GM21360 (cell line): Measurements from ENCODE around the gene ABHD2.
A peak's percentile ranks its signal among the peaks of the same experiment; 100 is the strongest.

Experiments used
- ATAC-seq: cut with Tn5 transposase; IDR thresholded peaks from one replicate; pipeline ENCODE4 v1.9.1; 2021; ENCODE audit warnings: mild to moderate bottlenecking, moderate library complexity; ENCODE audit not compliant: unreplicated experiment

Gene ABHD2

GRCh38 chr15:89161666-89162065, 73.4 kb downstream of the ABHD2 start:
- no peak for ATAC-seq

GRCh38 chr15:89163271-89164055, 75.2 kb downstream of the ABHD2 start:
- ATAC-seq: no peak

- no peak for ATAC-seq
Measured at GRCh38 chr15:89164712-89165211, 76.5 kb downstream of the ABHD2 start.

GRCh38 chr15:89165677-89166076, 77.4 kb downstream of the ABHD2 start:
- no peak for ATAC-seq

- ATAC-seq: peak; percentile 74
Measured at GRCh38 chr15:89167267-89168176, 79.3 kb downstream of the ABHD2 start.

GRCh38 chr15:89168316-89168833, 80.1 kb downstream of the ABHD2 start:
- ATAC-seq: no peak

GRCh38 chr15:89170364-89170763, 82.1 kb downstream of the ABHD2 start:
- ATAC-seq: no peak

GRCh38 chr15:89171136-89172072, 83.1 kb downstream of the ABHD2 start:
- ATAC-seq: no peak

GRCh38 chr15:89172921-89173320, 84.7 kb downstream of the ABHD2 start:
- ATAC-seq: no peak

GRCh38 chr15:89174476-89174875, 86.2 kb downstream of the ABHD2 start:
- ATAC-seq: no peak

- no peak for ATAC-seq
Measured at GRCh38 chr15:89175617-89176191, 87.4 kb downstream of the ABHD2 start.

GRCh38 chr15:89177116-89177515, 88.9 kb downstream of the ABHD2 start:
- no peak for ATAC-seq

GRCh38 chr15:89177633-89178306, 89.5 kb downstream of the ABHD2 start:
- ATAC-seq: no peak

- ATAC-seq: no peak
Measured at GRCh38 chr15:89178307-89178977, 90.2 kb downstream of the ABHD2 start.

- ATAC-seq: no peak
Measured at GRCh38 chr15:89179966-89180875, 92.0 kb downstream of the ABHD2 start.

GRCh38 chr15:89184357-89184756, 96.1 kb downstream of the ABHD2 start:
- no peak for ATAC-seq

- no peak for ATAC-seq
Measured at GRCh38 chr15:89184886-89185526, 96.8 kb downstream of the ABHD2 start.
